Fibroblast of peridontal ligament (primary cell): ENCODE measurements around the gene ZP1.

Source experiments
- DNase-seq: peaks from one replicate; pipeline ENCODE4 v3.0.0-alpha.2; 2010; ENCODE audit errors: extremely low read depth

The ZP1 gene

GRCh38 chr11:60844045-60844869, 23.1 kb upstream of the ZP1 start:
- DNase-seq: no peak

GRCh38 chr11:60844870-60845221, 22.5 kb upstream of the ZP1 start:
- no peak for DNase-seq

- no peak for DNase-seq
Observed at GRCh38 chr11:60845338-60845737, 22.0 kb upstream of the ZP1 start.

- DNase-seq: no peak
Observed at GRCh38 chr11:60847281-60847680, 20.1 kb upstream of the ZP1 start.

- DNase-seq: no peak
Observed at GRCh38 chr11:60847896-60848295, 19.4 kb upstream of the ZP1 start.

GRCh38 chr11:60848714-60849151, 18.6 kb upstream of the ZP1 start:
- DNase-seq: no peak

- no peak for DNase-seq
Observed at GRCh38 chr11:60849641-60850520, 17.5 kb upstream of the ZP1 start.

GRCh38 chr11:60851327-60852104, 15.8 kb upstream of the ZP1 start:
- no peak for DNase-seq

GRCh38 chr11:60852117-60852981, 15.0 kb upstream of the ZP1 start:
- DNase-seq: no peak

DNA sequence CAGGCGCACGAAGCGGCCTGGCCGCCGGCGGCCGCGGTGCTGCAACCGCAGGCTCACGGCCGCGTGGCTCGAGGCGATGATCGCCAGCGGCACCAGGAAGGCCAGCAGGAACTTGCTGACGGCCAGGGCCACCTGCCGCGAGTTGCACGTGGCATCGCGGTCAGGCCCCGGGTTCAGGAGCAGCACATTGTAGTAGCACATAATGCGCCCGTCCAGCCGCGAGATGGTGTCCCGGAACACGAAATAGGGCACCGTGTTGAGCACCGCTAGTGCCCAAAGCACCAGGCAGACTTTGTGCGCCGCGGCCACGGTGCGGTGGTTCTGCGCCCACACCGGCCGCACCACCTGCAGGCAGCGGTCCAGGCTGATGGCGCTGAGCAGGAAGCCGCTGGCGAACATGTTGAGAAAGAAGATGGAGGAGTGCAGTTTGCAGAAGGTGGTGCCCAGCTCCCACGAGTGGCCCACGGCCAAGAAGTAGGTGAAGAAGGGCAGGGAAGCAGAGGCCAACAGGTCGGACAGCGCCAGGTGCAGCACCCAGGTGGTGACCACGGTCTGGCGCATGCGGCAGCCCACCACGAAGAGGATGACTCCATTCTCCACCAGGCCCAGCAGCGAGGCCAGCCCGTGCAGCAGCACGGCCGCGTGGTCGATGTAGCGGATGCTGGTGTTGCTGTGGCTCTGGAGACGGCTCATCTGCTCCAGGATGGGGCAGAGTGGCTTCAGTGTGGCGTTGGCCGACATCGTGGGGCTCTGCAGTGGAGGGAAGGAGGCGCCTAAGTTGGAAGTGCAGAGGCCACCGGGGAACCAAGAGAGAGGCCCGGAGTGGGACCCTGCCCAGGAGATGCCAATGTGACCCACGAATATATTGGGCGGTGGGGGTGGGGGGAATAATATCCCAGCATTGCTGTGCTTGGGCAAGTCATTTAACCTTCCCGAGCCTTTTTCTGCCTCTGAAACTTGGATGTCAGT, 14.1 kb upstream of the ZP1 start:
- no peak for DNase-seq

DNA sequence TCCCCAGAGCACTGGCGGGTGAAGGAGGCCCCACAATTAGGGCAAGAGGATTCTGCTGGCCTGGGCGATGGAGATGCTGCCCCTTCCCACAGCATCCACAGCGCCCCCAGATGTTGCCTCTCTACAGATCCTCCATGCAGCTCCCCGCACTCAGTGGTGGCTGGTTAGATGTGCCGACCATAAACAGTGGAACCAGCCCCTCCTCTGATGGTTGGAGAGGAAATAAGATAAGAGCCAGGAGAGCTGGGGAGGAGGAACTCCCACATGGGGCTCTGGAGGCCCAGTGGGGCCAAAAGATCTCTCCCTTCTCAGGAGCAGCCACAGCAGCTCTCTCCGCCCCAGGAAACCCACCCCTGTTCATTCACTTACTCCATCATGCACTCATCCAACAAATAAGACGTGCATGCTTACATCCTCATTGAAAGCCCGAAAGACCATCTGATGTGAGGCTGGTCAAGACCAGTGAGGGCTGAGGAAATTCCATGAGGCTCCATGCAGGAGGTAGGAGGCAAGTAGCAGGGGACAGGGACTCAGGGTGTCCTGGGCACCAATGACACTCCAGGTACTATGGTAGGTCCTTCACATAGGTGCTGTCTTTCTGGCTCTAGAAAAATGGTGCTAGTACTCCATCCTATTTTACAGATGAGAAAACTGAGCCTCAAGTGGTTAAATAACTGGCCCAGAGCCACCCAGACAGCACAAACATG, 13.0 kb upstream of the ZP1 start:
- no peak for DNase-seq

DNA sequence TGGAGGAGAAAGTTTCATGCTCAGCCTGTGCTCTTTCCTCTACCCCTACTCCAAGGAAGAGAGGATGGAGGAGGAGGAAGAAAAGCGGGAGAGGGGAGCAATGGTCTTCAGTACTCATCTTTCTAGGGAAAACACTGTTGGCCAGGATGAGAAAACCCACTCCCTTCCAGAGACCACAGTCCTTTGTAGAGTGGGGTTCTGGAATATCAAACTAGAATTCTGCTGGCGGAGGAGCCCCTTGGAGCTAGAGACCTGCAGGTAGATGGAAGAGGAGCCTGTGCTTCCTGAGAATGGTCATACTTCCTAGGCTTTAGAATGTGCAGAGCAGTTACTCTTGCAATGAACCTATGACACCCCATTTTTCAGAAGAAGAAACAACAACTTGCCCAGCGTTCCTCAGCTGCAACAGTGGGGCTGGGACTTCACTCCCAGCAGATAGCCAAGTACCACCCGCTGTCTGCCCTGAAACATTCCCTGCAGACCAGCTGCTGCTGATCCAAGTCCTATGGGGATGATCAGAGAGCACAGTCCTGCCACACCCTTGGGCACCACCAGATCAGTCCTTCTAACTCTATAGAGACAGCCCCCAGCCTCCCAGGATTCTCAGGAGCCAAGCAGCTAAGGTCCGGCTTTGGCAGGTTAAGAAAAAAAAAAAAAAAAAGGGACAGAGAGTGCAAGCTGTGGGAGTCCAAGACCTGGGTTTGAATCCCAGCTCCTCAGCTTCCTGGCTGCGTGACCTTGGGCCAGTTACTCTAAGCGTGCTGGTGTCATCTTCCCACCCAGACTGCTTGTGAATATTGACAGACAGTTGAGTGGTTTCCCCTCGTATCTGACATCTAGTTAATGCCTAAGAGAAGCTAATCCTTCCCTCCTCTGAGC, 12.3 kb upstream of the ZP1 start:
- DNase-seq: no peak

DNA sequence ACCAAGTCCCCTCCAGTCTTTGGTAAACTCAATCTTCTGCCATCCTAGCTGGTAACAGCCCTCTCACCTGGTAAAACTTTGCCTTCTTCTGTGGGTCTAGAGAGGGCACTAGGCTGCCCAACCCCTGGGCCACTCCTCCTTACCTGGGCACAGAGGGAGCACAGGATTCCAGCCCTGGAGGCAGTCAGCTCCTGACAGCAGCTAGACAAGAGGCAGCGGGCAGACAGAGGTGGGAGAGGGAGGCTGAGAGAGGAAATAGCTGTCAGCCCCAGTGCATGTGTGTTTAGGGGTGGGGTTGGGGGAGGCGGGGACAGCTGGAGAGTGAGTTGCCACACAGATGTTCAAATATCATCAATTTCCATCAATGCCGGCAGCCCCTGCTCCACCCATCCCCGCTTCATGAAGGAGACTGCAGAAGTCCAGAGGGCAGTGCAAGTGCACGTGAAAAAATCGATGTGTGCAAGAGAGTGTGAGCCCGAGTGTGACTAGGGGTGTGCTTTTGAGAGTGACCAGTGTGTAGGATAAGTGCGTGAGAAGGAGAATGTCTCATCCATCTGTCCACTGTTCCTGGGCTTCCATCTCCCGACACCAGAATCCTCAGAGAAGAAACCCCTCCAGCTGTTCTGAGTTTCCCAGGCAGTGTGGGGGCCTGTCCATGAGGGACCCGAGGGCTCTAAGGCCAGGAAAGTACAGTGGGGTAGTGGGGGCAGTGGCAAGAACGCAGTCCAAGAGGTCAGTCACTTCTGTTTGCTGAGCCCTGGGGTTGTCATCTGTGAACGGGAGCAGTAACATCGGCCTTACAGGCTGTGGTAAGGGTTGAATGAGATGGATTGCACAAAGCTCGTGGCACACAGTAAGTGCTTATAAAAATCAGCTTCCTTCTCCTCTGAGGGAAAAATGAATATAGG, 11.4 kb upstream of the ZP1 start, which contains the start of gene PTGDR2:
Gene PTGDR2 (minus strand): TSS at position 225 of the 908 bp plus-strand sequence. CDS start 2,228 bp downstream, outside the sequence.
- no peak for DNase-seq

DNA sequence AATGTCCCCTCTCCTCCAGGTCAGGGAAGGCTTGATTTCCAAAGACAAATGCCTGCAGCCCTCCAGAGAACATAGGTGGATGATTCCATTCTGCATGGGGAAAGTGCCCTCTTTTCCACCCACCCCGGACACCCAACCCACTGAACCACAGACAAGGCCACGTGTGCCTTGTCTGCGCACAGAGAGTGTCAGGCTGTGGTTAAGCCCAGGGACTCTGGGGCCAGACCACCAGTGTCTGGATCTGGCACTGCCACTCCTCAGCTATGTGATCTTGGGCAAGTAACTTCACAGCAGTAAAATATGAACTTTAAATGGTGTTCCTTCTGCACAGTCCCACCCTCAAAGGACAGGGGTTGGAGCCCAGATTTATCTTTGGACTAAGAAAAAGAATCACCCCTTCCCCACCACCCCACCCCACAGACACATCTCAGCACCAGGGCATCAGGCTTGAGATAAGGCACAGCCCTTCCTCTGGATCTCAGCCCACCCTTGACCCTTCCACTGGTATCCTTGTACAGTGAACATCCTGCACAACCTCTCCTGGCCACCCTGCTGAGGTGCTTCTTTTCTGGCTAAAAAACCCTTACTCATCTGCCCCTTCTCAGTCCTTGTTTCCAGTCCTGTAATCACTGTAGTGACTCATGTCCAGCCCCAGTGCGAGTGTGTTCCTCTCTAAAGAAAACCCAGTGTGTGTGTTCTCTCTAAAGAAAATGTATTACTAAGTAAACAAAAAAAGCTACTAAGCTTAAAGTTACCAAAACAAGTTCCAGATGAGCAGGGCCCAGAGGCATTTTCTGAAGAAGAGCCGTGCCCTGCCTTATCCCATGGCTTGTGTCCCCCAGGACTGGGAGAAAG, 9.7 kb upstream of the ZP1 start:
- DNase-seq: peak; percentile 40

DNA sequence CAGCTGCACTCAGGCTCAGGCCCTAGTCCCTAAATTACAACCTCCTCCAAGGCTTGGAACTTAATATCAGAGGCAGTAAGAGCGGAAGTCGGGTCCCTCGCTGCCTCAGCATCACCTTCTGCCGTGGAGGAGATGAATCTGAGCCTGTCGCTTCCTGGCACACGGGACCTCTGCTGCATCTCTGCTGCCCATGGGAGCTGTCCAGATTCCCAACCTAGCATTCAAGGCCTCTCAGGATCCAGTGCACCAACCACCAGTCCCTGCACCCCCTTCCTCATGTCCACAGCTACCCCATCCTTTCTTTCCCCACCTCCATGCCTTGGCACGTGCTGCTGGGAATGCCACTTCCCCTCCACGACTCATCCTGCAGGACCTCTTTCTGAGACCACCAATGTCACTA, 9.1 kb upstream of the ZP1 start:
- DNase-seq: no peak
